ENCODE measurements around the gene HTR5A.

Gene HTR5A

DNA sequence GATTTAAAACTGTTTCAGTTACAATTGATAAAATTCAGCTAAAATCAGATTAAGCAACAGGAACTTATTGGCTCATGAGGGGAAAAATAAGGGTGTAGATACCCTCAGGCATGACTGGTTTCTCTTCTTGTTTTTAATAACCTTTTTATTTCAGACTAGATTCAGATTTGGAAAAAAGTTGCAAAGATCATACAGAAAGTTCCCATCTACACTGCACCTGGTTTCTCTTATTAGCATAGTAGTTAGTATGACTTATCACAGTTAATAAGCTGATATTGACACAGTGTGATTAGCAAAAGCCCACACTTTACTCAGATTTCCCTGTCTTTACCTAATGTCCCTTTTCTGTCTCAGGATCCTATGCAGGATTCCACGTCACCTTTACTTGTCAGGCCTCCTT, 53.3 kb downstream of the HTR5A start:
- H3K4me2 ChIP-seq (ENCODE audit: insufficient read depth, low read length), result no peak overlapping the region
- no peaks in the 10 kb centered on the region for H3K4me1 ChIP-seq (ENCODE audit: insufficient read depth, low read length)
- H3K79me2 ChIP-seq (ENCODE audit: insufficient read depth, low read length), result no peaks in the 10 kb centered on the region
- no peaks in the 10 kb centered on the region for H4K20me1 ChIP-seq (ENCODE audit: insufficient read depth, low read length)
- H3K27ac ChIP-seq (ENCODE audit: low read length), result no peak overlapping the region
- H2AFZ ChIP-seq (ENCODE audit: low read depth, low read length), result no peak overlapping the region
- no peak for TF ChIP-seq EZH2 (IDR thresholded peaks at IDR 0.05; ENCODE audit: borderline replicate concordance, low read depth, low read length, severe bottlenecking)
- TF ChIP-seq, protein P1, sequence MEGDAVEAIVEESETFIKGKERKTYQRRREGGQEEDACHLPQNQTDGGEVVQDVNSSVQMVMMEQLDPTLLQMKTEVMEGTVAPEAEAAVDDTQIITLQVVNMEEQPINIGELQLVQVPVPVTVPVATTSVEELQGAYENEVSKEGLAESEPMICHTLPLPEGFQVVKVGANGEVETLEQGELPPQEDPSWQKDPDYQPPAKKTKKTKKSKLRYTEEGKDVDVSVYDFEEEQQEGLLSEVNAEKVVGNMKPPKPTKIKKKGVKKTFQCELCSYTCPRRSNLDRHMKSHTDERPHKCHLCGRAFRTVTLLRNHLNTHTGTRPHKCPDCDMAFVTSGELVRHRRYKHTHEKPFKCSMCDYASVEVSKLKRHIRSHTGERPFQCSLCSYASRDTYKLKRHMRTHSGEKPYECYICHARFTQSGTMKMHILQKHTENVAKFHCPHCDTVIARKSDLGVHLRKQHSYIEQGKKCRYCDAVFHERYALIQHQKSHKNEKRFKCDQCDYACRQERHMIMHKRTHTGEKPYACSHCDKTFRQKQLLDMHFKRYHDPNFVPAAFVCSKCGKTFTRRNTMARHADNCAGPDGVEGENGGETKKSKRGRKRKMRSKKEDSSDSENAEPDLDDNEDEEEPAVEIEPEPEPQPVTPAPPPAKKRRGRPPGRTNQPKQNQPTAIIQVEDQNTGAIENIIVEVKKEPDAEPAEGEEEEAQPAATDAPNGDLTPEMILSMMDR (IDR thresholded peaks at IDR 0.05; ENCODE audit: borderline replicate concordance, extremely low read depth, low read length, poor library complexity, severe bottlenecking), result no peak
- H3K9me3 ChIP-seq (ENCODE audit: insufficient read depth, low read length, severe bottlenecking), result peaks cover 7% of the 10 kb centered on the region
- H3K9ac ChIP-seq (ENCODE audit: low read depth, low read length), result no peak overlapping the region
- no peak for DNase-seq
- no peak for ATAC-seq (ENCODE audit: insufficient read depth, low read depth)
- no peaks in the 10 kb centered on the region for H3K36me3 ChIP-seq (ENCODE audit: insufficient read depth, low read length)
- no peaks in the 10 kb centered on the region for H3K27me3 ChIP-seq (ENCODE audit: insufficient read depth, low read length, poor library complexity)
- H3K4me3 ChIP-seq (ENCODE audit: low read depth in 1 of 2, low read length in 2 of 2), result no peak overlapping the region

DNA sequence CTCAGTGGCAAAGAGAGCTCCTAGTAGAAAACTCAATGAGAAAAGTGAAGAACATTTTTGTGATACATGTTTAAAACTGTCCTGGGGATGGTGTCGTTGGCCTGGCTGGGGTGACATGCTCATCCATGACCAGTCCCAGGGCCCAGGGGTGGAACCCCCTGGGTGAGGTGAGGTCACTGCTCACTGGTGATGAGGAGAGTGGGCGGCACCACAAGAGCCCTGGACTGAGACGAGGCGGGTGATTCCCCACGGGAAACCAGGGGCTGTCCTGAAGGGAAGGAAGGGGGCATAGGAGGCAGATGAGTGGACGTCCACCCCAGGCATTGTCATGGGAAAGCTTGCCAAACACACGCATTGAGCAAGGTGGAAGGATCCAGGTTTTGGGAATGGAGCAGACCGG, 54.6 kb downstream of the HTR5A start:
- DNase-seq, result no peak
- H3K27me3 ChIP-seq (ENCODE audit: insufficient read depth, low read length, poor library complexity), result no peaks in the 10 kb centered on the region
- TF ChIP-seq, protein P1 (IDR thresholded peaks at IDR 0.05; ENCODE audit: borderline replicate concordance, extremely low read depth, low read length, poor library complexity, severe bottlenecking), result no peak
- no peak for TF ChIP-seq EZH2 (IDR thresholded peaks at IDR 0.05; ENCODE audit: borderline replicate concordance, low read depth, low read length, severe bottlenecking)

DNA sequence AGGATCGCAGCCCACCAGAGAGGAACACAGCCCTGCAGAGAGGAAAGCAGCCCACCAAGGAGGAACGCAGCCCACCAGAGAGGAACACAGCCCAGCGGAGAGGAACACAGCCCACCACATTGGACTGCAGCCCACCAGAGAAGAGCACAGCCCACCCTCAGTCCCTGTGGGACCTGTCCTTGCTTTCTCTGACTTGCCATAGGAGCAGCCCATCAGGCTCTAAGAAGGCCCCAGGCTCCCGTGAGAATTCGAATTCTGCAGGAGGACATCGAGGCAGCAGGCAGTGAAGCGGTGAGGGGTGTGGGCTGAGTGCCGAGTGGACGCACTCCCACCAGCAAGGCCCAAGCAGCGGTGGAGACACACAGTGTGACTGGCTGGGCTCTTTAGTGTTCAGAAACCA, 59.1 kb downstream of the HTR5A start:
- Histone ChIP-seq H2AFZ (ENCODE audit: low read depth, low read length) (no peak overlapping the region), H3K4me2 (ENCODE audit: insufficient read depth, low read length) (no peak overlapping the region), H3K9ac (ENCODE audit: low read depth, low read length) (no peak overlapping the region), H4K20me1 (ENCODE audit: insufficient read depth, low read length) (no peaks in the 10 kb centered on the region), H3K4me1 (ENCODE audit: insufficient read depth, low read length) (no peaks in the 10 kb centered on the region), H3K27me3 (ENCODE audit: insufficient read depth, low read length, poor library complexity) (no peaks in the 10 kb centered on the region), H3K9me3 (ENCODE audit: insufficient read depth, low read length, severe bottlenecking) (no peaks in the 10 kb centered on the region), H3K79me2 (ENCODE audit: insufficient read depth, low read length) (no peaks in the 10 kb centered on the region), H3K4me3 (ENCODE audit: low read depth in 1 of 2, low read length in 2 of 2) (no peak overlapping the region), H3K36me3 (ENCODE audit: insufficient read depth, low read length) (no peaks in the 10 kb centered on the region), H3K27ac (ENCODE audit: low read length) (no peak overlapping the region)
- TF ChIP-seq, protein P1 (IDR thresholded peaks at IDR 0.05; ENCODE audit: borderline replicate concordance, extremely low read depth, low read length, poor library complexity, severe bottlenecking), result no peak
- TF ChIP-seq EZH2 (IDR thresholded peaks at IDR 0.05; ENCODE audit: borderline replicate concordance, low read depth, low read length, severe bottlenecking), result no peak
- no peak for ATAC-seq (ENCODE audit: insufficient read depth, low read depth)
- no peak for DNase-seq

More for the DNA sequence above, 54.6 kb downstream of the HTR5A start:
- H3K4me2 ChIP-seq (ENCODE audit: insufficient read depth, low read length), result no peak overlapping the region
- no peak overlapping the region for H3K27ac ChIP-seq (ENCODE audit: low read length)
- no peaks in the 10 kb centered on the region for H3K79me2 ChIP-seq (ENCODE audit: insufficient read depth, low read length)
- no peak for ATAC-seq (ENCODE audit: insufficient read depth, low read depth)
- no peak overlapping the region for H3K9ac ChIP-seq (ENCODE audit: low read depth, low read length)
- H2AFZ ChIP-seq (ENCODE audit: low read depth, low read length), result no peak overlapping the region
- H3K9me3 ChIP-seq (ENCODE audit: insufficient read depth, low read length, severe bottlenecking), result peaks cover 7% of the 10 kb centered on the region
- no peak overlapping the region for H3K4me3 ChIP-seq (ENCODE audit: low read depth in 1 of 2, low read length in 2 of 2)
- no peaks in the 10 kb centered on the region for H3K36me3 ChIP-seq (ENCODE audit: insufficient read depth, low read length)
- no peaks in the 10 kb centered on the region for H4K20me1 ChIP-seq (ENCODE audit: insufficient read depth, low read length)
- no peaks in the 10 kb centered on the region for H3K4me1 ChIP-seq (ENCODE audit: insufficient read depth, low read length)

DNA sequence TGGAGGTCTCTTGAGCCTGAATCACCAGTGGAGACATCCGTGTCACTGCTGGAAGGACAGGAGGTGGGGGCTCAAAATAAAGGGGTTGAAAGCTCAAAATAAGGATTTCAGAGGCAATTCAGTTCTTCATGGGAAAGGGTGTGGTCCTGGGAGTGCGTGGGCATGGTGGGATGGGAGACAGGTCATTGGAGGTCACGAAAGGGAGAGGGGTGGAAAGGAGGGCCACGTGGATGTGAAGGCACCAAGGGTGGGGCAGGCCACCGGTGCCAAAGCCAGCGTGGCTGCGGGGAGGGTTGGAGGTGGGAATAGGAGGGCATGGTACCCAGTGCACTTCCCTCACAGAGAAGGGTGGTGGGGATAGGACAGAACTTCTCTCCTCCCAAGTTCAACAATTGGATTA, 59.7 kb downstream of the HTR5A start:
- Histone ChIP-seq H3K4me2 (ENCODE audit: insufficient read depth, low read length) (no peak overlapping the region), H3K4me1 (ENCODE audit: insufficient read depth, low read length) (no peaks in the 10 kb centered on the region), H3K4me3 (ENCODE audit: low read depth in 1 of 2, low read length in 2 of 2) (no peak overlapping the region), H3K27ac (ENCODE audit: low read length) (no peak overlapping the region), H3K27me3 (ENCODE audit: insufficient read depth, low read length, poor library complexity) (no peaks in the 10 kb centered on the region), H2AFZ (ENCODE audit: low read depth, low read length) (no peak overlapping the region), H3K36me3 (ENCODE audit: insufficient read depth, low read length) (no peaks in the 10 kb centered on the region), H3K79me2 (ENCODE audit: insufficient read depth, low read length) (no peaks in the 10 kb centered on the region), H3K9ac (ENCODE audit: low read depth, low read length) (no peak overlapping the region), H3K9me3 (ENCODE audit: insufficient read depth, low read length, severe bottlenecking) (no peaks in the 10 kb centered on the region), H4K20me1 (ENCODE audit: insufficient read depth, low read length) (no peaks in the 10 kb centered on the region)
- no peak for DNase-seq
- ATAC-seq (ENCODE audit: insufficient read depth, low read depth), result no peak
- TF ChIP-seq, protein P1 (IDR thresholded peaks at IDR 0.05; ENCODE audit: borderline replicate concordance, extremely low read depth, low read length, poor library complexity, severe bottlenecking), result no peak
- no peak for TF ChIP-seq EZH2 (IDR thresholded peaks at IDR 0.05; ENCODE audit: borderline replicate concordance, low read depth, low read length, severe bottlenecking)
